GM23338 (cell line): ENCODE results near the gene NCAPD2. TPM values are rescaled to one million over a fixed set of nuclear protein-coding genes. Genes with fewer than 3 reads are reported as not detected.

Experiments used
- ATAC-seq: fragments of 200-7000 bp; cut with Tn5 transposase; 3 replicates; pipeline ENCODE4 v1.9.1; 2020
- DNase-seq: peaks from one replicate; pipeline ENCODE4 v3.0.0-alpha.2; 2015; ENCODE audit warnings: low spot score
- H2AFZ ChIP-seq: fragments of 200-600 bp; sonication (generic); 2 replicates; pipeline ENCODE4 v1.8.0; 2016; ENCODE audit warnings: antibody characterized with exemption, mild to moderate bottlenecking, moderate library complexity
- H3F3A ChIP-seq: fragments of 200-600 bp; sonication (generic); replicated peaks from 2 replicates; pipeline ENCODE4 v1.8.0; 2017; ENCODE audit warnings: antibody characterized with exemption, mixed run types, low read depth
- H3K27ac ChIP-seq: fragments of 200-600 bp; sonication (generic); 2 replicates; pipeline ENCODE4 v1.6.1; 2016; ENCODE audit warnings: low read depth
- H3K27me3 ChIP-seq: fragments of 200-600 bp; sonication (generic); 2 replicates; pipeline ENCODE4 v1.8.0; 2016; ENCODE audit warnings: mild to moderate bottlenecking, mixed run types, moderate library complexity; ENCODE audit not compliant: insufficient read depth
- H3K36me3 ChIP-seq: fragments of 200-600 bp; sonication (generic); 2 replicates; pipeline ENCODE4 v1.8.0; 2016; ENCODE audit warnings: mild to moderate bottlenecking; ENCODE audit not compliant: insufficient read depth
- H3K4me1 ChIP-seq: fragments of 200-600 bp; sonication (generic); 2 replicates; pipeline ENCODE4 v1.8.0; 2016; ENCODE audit warnings: mild to moderate bottlenecking, moderate library complexity; ENCODE audit not compliant: insufficient read depth
- H3K4me2 ChIP-seq: fragments of 200-600 bp; sonication (generic); 2 replicates; pipeline ENCODE4 v1.7.1; 2017; ENCODE audit warnings: mixed run types
- H3K4me3 ChIP-seq: fragments of 200-600 bp; sonication (generic); 2 replicates; pipeline ENCODE4 v1.6.1; 2016; ENCODE audit warnings: mixed run types
- H3K79me2 ChIP-seq: fragments of 200-600 bp; sonication (generic); replicated peaks from 2 replicates; pipeline ENCODE4 v1.8.0; 2017; ENCODE audit warnings: mild to moderate bottlenecking; ENCODE audit not compliant: insufficient read depth
- H3K9me2 ChIP-seq: fragments of 200-600 bp; sonication (generic); 2 replicates; pipeline ENCODE4 v1.8.0; 2017; ENCODE audit not compliant: insufficient read depth
- H4K20me1 ChIP-seq: fragments of 200-600 bp; sonication (generic); replicated peaks from 2 replicates; pipeline ENCODE4 v1.8.0; 2017; ENCODE audit warnings: mild to moderate bottlenecking; ENCODE audit not compliant: insufficient read depth
- H3K27ac Mint-ChIP-seq: 2 replicates; pipeline ENCODE4 v1.8.0; 2020; ENCODE audit warnings: inconsistent platforms, mild to moderate bottlenecking, moderate library complexity, mixed read lengths
- H3K27me3 Mint-ChIP-seq: 3 replicates; pipeline ENCODE4 v1.8.0; 2022; ENCODE audit warnings: low read depth, mild to moderate bottlenecking, moderate library complexity, mixed read lengths, inconsistent platforms; ENCODE audit not compliant: insufficient read depth, poor library complexity
- H3K36me3 Mint-ChIP-seq: 3 replicates; pipeline ENCODE4 v1.8.0; 2021; ENCODE audit warnings: low read depth, mild to moderate bottlenecking, inconsistent platforms, moderate library complexity, mixed read lengths
- H3K4me1 Mint-ChIP-seq: 3 replicates; pipeline ENCODE4 v1.8.0; 2020; ENCODE audit warnings: mild to moderate bottlenecking, inconsistent platforms, mixed read lengths
- H3K4me3 Mint-ChIP-seq: 3 replicates; pipeline ENCODE4 v1.8.0; 2021; ENCODE audit warnings: moderate library complexity, mild to moderate bottlenecking, inconsistent platforms, mixed read lengths
- H3K9me3 Mint-ChIP-seq: 3 replicates; pipeline ENCODE4 v1.8.0; 2020; ENCODE audit warnings: moderate library complexity, mild to moderate bottlenecking, inconsistent platforms, mixed read lengths
- CREB1 ChIP-seq: fragments of 250-450 bp; sonication (Bioruptor Pico); IDR thresholded peaks from 2 replicates; pipeline ENCODE4 v1.5.0; 2020; ENCODE audit warnings: low read depth, mild to moderate bottlenecking, moderate library complexity
- CTCF ChIP-seq, 2 experiments: fragments of 200-600 bp in 1 of 2; sonication (generic) in 1 of 2; conservative IDR thresholded peaks; 2 replicates each; pipeline versions ENCODE4 v1.5.1 to v1.6.1; 2016 to 2017; ENCODE audit warnings: antibody characterized with exemption in 2 of 2, low read depth in 2 of 2, mild to moderate bottlenecking in 2 of 2, moderate library complexity in 1 of 2
- EZH2 ChIP-seq: fragments of 200-600 bp; sonication (generic); IDR thresholded peaks from one replicate; pipeline ENCODE4 v1.8.0; 2017; ENCODE audit warnings: antibody characterized with exemption, mild to moderate bottlenecking, low read depth; ENCODE audit not compliant: unreplicated experiment
- EZH2phosphoT487 ChIP-seq: fragments of 200-600 bp; sonication (generic); IDR thresholded peaks from one replicate; pipeline ENCODE4 v1.8.1; 2018; ENCODE audit warnings: antibody characterized with exemption; ENCODE audit not compliant: unreplicated experiment
- JUNB ChIP-seq: IDR thresholded peaks from one replicate; pipeline ENCODE4 v1.6.1; 2016; ENCODE audit warnings: antibody characterized with exemption; ENCODE audit not compliant: unreplicated experiment
- NANOG ChIP-seq: IDR thresholded peaks from 2 replicates; pipeline ENCODE4 v1.6.1; 2016; ENCODE audit warnings: antibody characterized with exemption, borderline replicate concordance
- POLR2AphosphoS5 ChIP-seq: IDR thresholded peaks from 2 replicates; pipeline ENCODE4 v1.6.1; 2016; ENCODE audit warnings: antibody characterized with exemption, low read depth
- STAT1 ChIP-seq: IDR thresholded peaks from one replicate; pipeline ENCODE4 v1.6.1; 2016; ENCODE audit warnings: antibody characterized with exemption; ENCODE audit not compliant: unreplicated experiment
- ZNF114 ChIP-seq: fragments of 250-450 bp; sonication (Bioruptor Pico); IDR thresholded peaks from 2 replicates; pipeline ENCODE4 v1.5.0; 2020; ENCODE audit warnings: mild to moderate bottlenecking, moderate library complexity
- ZNF331 ChIP-seq: fragments of 250-450 bp; sonication (Bioruptor Pico); IDR thresholded peaks from 2 replicates; pipeline ENCODE4 v1.5.0; 2020; ENCODE audit warnings: low read depth, mild to moderate bottlenecking, moderate library complexity
- polyA plus RNA-seq: library from polyadenylated mRNA; unstranded; fragments of >200 nt; fragmentation: Nextera tagmentation; extraction: Ambion mirVana; gene quantifications from 2 replicates; pipeline ENCODE4 v1.2.1, GENCODE V29; 2016
- total RNA-seq: library from RNA; depleted of rRNA; stranded (reverse); fragments of >200 nt; shearing (Covaris generic); gene quantifications from 2 replicates; pipeline ENCODE4 v1.2.3, GENCODE V29; 2014
- TF ChIP-seq, protein P1 (sequence below): fragments of 250-450 bp; sonication (Bioruptor Pico); IDR thresholded peaks from 2 replicates; pipeline ENCODE4 v1.5.0; 2020; ENCODE audit warnings: mild to moderate bottlenecking, moderate library complexity
- TF ChIP-seq, protein P2 (sequence below): IDR thresholded peaks from 2 replicates; pipeline ENCODE4 v1.6.1; 2016; ENCODE audit warnings: antibody characterized with exemption
- TF ChIP-seq, protein P3 (sequence below): IDR thresholded peaks from one replicate; pipeline ENCODE4 v1.6.1; 2018; ENCODE audit warnings: antibody characterized with exemption; ENCODE audit not compliant: unreplicated experiment

The NCAPD2 gene
- total and polyA plus RNA-seq, 2 experiments from 2014 or later: 34.2 to 217 TPM

DNA sequence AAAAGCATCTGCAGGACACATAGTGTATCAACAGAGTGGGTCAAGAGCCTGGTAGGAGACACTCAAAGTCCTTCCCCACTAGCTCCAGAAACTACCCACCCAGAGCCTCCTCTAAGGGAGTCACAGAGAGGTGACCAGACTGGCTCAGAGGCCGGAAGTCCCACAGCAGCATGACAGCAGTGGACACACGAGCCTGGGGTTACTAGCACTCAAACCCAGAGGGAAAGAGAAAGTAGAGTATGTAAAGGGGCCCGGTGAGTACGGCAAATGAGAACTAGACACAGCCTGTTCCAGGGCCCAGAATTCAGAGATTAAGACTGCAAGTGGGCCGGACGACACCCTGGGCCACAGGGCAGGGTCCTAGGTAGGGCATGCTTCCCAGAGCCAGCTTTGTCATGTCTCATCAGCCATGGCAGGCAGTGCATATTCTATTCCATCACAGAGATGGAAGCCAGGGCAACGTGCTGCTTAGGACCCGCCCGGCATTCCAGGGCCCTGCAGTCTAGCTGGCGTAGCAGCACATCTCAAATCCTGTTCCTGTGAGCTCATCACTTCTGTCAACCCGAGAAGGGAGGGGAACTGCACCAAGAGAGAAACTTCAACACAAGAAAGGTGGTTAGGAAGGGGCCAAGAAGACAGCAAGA lies 57.7 kb downstream of the NCAPD2 start (continued):
- TF ChIP-seq, protein P1, sequence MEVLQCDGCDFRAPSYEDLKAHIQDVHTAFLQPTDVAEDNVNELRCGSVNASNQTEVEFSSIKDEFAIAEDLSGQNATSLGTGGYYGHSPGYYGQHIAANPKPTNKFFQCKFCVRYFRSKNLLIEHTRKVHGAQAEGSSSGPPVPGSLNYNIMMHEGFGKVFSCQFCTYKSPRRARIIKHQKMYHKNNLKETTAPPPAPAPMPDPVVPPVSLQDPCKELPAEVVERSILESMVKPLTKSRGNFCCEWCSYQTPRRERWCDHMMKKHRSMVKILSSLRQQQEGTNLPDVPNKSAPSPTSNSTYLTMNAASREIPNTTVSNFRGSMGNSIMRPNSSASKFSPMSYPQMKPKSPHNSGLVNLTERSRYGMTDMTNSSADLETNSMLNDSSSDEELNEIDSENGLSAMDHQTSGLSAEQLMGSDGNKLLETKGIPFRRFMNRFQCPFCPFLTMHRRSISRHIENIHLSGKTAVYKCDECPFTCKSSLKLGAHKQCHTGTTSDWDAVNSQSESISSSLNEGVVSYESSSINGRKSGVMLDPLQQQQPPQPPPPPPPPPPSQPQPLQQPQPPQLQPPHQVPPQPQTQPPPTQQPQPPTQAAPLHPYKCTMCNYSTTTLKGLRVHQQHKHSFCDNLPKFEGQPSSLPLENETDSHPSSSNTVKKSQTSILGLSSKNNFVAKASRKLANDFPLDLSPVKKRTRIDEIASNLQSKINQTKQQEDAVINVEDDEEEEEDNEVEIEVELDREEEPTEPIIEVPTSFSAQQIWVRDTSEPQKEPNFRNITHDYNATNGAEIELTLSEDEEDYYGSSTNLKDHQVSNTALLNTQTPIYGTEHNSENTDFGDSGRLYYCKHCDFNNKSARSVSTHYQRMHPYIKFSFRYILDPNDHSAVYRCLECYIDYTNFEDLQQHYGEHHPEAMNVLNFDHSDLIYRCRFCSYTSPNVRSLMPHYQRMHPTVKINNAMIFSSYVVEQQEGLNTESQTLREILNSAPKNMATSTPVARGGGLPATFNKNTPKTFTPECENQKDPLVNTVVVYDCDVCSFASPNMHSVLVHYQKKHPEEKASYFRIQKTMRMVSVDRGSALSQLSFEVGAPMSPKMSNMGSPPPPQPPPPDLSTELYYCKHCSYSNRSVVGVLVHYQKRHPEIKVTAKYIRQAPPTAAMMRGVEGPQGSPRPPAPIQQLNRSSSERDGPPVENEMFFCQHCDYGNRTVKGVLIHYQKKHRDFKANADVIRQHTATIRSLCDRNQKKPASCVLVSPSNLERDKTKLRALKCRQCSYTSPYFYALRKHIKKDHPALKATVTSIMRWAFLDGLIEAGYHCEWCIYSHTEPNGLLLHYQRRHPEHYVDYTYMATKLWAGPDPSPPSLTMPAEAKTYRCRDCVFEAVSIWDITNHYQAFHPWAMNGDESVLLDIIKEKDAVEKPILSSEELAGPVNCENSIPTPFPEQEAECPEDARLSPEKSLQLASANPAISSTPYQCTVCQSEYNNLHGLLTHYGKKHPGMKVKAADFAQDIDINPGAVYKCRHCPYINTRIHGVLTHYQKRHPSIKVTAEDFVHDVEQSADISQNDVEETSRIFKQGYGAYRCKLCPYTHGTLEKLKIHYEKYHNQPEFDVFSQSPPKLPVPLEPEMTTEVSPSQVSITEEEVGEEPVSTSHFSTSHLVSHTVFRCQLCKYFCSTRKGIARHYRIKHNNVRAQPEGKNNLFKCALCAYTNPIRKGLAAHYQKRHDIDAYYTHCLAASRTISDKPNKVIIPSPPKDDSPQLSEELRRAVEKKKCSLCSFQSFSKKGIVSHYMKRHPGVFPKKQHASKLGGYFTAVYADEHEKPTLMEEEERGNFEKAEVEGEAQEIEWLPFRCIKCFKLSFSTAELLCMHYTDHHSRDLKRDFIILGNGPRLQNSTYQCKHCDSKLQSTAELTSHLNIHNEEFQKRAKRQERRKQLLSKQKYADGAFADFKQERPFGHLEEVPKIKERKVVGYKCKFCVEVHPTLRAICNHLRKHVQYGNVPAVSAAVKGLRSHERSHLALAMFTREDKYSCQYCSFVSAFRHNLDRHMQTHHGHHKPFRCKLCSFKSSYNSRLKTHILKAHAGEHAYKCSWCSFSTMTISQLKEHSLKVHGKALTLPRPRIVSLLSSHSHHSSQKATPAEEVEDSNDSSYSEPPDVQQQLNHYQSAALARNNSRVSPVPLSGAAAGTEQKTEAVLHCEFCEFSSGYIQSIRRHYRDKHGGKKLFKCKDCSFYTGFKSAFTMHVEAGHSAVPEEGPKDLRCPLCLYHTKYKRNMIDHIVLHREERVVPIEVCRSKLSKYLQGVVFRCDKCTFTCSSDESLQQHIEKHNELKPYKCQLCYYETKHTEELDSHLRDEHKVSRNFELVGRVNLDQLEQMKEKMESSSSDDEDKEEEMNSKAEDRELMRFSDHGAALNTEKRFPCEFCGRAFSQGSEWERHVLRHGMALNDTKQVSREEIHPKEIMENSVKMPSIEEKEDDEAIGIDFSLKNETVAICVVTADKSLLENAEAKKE (CRISPR knock-in tag): no peak
- no peak for TF ChIP-seq NANOG

- ATAC-seq: no peak
These were observed 58.2 kb downstream of the NCAPD2 start for GRCh38 chr12:6552140-6552551.

More at GRCh38 chr12:6552140-6552551, 58.2 kb downstream of the NCAPD2 start:
- no peak overlapping the region for H3K27ac Mint-ChIP-seq
- Histone ChIP-seq H4K20me1 (peaks cover 24% of the 10 kb centered on the region), H3K79me2 (peaks cover 35% of the 10 kb centered on the region), H3K9me2 (no peaks in the 10 kb centered on the region), H3F3A (peaks cover 14% of the 10 kb centered on the region), H2AFZ (no peak overlapping the region), H3K27ac (no peak overlapping the region), H3K36me3 (peaks cover 11% of the 10 kb centered on the region), H3K4me3 (no peak overlapping the region), H3K4me1 (peaks cover 12% of the 10 kb centered on the region), H3K4me2 (0 out of 2 replicates have a peak overlapping the region, but pooled peaks have one; percentile 26), H3K27me3 (no peaks in the 10 kb centered on the region)
- H3K9me3 Mint-ChIP-seq: no peaks in the 10 kb centered on the region
- peaks cover 37% of the 10 kb centered on the region for H3K36me3 Mint-ChIP-seq
- DNase-seq: no peak
- TF ChIP-seq STAT1 (no peak), EZH2 (no peak), EZH2phosphoT487 (no peak), POLR2AphosphoS5 (no peak), ZNF331 (CRISPR knock-in tag) (no peak), ZNF114 (CRISPR knock-in tag) (no peak), JUNB (no peak), CTCF (conservative IDR thresholded peaks at IDR 0.05; ENCODE audit: low read depth in 2 of 2) (no peak), CREB1 (CRISPR knock-in tag) (no peak)
- TF ChIP-seq, protein P2, sequence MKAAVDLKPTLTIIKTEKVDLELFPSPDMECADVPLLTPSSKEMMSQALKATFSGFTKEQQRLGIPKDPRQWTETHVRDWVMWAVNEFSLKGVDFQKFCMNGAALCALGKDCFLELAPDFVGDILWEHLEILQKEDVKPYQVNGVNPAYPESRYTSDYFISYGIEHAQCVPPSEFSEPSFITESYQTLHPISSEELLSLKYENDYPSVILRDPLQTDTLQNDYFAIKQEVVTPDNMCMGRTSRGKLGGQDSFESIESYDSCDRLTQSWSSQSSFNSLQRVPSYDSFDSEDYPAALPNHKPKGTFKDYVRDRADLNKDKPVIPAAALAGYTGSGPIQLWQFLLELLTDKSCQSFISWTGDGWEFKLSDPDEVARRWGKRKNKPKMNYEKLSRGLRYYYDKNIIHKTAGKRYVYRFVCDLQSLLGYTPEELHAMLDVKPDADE: no peak
- TF ChIP-seq, protein P3, sequence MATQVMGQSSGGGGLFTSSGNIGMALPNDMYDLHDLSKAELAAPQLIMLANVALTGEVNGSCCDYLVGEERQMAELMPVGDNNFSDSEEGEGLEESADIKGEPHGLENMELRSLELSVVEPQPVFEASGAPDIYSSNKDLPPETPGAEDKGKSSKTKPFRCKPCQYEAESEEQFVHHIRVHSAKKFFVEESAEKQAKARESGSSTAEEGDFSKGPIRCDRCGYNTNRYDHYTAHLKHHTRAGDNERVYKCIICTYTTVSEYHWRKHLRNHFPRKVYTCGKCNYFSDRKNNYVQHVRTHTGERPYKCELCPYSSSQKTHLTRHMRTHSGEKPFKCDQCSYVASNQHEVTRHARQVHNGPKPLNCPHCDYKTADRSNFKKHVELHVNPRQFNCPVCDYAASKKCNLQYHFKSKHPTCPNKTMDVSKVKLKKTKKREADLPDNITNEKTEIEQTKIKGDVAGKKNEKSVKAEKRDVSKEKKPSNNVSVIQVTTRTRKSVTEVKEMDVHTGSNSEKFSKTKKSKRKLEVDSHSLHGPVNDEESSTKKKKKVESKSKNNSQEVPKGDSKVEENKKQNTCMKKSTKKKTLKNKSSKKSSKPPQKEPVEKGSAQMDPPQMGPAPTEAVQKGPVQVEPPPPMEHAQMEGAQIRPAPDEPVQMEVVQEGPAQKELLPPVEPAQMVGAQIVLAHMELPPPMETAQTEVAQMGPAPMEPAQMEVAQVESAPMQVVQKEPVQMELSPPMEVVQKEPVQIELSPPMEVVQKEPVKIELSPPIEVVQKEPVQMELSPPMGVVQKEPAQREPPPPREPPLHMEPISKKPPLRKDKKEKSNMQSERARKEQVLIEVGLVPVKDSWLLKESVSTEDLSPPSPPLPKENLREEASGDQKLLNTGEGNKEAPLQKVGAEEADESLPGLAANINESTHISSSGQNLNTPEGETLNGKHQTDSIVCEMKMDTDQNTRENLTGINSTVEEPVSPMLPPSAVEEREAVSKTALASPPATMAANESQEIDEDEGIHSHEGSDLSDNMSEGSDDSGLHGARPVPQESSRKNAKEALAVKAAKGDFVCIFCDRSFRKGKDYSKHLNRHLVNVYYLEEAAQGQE: no peak
- peaks cover 38% of the 10 kb centered on the region for H3K4me1 Mint-ChIP-seq
- H3K4me3 Mint-ChIP-seq: no peak overlapping the region; the same call in 2 of the 3 replicates
- peaks cover 22% of the 10 kb centered on the region for H3K27me3 Mint-ChIP-seq
